GM23248 (cell line): Measurements from ENCODE around the gene CACNB2.

Experiments
- EZH2 ChIP-seq: fragments of 200-600 bp; sonication (generic); IDR thresholded peaks from 2 replicates; pipeline ENCODE4 v1.6.1; 2018; ENCODE audit warnings: antibody characterized with exemption, mild to moderate bottlenecking; ENCODE audit not compliant: insufficient read depth, poor library complexity, severe bottlenecking
- EZH2phosphoT487 ChIP-seq: fragments of 200-600 bp; sonication (generic); IDR thresholded peaks from 2 replicates; pipeline ENCODE4 v1.6.1; 2018; ENCODE audit warnings: antibody characterized with exemption, moderate library complexity, mild to moderate bottlenecking, low read depth; ENCODE audit not compliant: insufficient read depth

- TF ChIP-seq EZH2 (no peak), EZH2phosphoT487 (no peak)
Observed at GRCh38 chr10:18155321-18155720, 15.1 kb downstream of the CACNB2 start.
